CD4-positive, alpha-beta T cell (primary cell): ENCODE data around the gene CADPS. TPM values are rescaled to one million over a fixed set of nuclear protein-coding genes. Genes with fewer than 3 reads are reported as not detected.

Source experiments
- ATAC-seq: fragments of 200-7000 bp; cut with Tn5 transposase; one replicate; pipeline ENCODE4 v1.10.0; 2022; ENCODE audit warnings: mild to moderate bottlenecking; ENCODE audit not compliant: poor library complexity
- CTCF ChIA-PET: fragments of 350-600 bp; sonication (Branson Sonifier 250); formaldehyde crosslinking; loops from one replicate; lab custom pipeline; 2021; ENCODE audit warnings: antibody characterized with exemption, inconsistent platforms; lab: Charles Lee
- POLR2A ChIA-PET: fragments of 350-600 bp; sonication (Branson Sonifier 250); formaldehyde crosslinking; loops from one replicate; lab custom pipeline; 2021; ENCODE audit warnings: antibody characterized with exemption, inconsistent platforms; lab: Charles Lee
- DNase-seq, 14 experiments: peaks; one replicate each; pipeline ENCODE4 v3.0.0-alpha.2; 2013 to 2020; ENCODE audit warnings: mixed read lengths in 2 of 14
- H3K27ac ChIP-seq, 2 donors: one replicate each; pipeline versions ENCODE4 v1.5.1 to v1.7.0; 2013; ENCODE audit warnings: low read length in 2 of 2, low read depth in 1 of 2, mild to moderate bottlenecking in 1 of 2
- H3K27me3 ChIP-seq, 2 experiments: 1 replicate in 1 of 2; 2 replicates in 1 of 2; pipeline versions ENCODE4 v1.6.1 to v1.7.0; 2013; ENCODE audit warnings: low read length in 2 of 2, control low read depth in 1 of 2, mild to moderate bottlenecking in 1 of 2, moderate library complexity in 1 of 2; ENCODE audit not compliant: insufficient read depth in 2 of 2, control insufficient read depth in 1 of 2
- H3K36me3 ChIP-seq: one replicate; pipeline ENCODE4 v1.6.1; 2013; ENCODE audit warnings: low read length, control low read depth; ENCODE audit not compliant: insufficient read depth
- H3K4me1 ChIP-seq: one replicate; pipeline ENCODE4 v1.6.1; 2013; ENCODE audit warnings: low read length, control low read depth; ENCODE audit not compliant: insufficient read depth
- H3K4me3 ChIP-seq: one replicate; pipeline ENCODE4 v1.5.1; 2013; ENCODE audit warnings: mild to moderate bottlenecking, low read length, moderate library complexity
- H3K9me3 ChIP-seq, 2 experiments: 1 replicate in 1 of 2; 2 replicates in 1 of 2; pipeline versions ENCODE4 v1.6.1 to v1.7.0; 2013; ENCODE audit warnings: low read length in 2 of 2, mild to moderate bottlenecking in 2 of 2, control low read depth in 1 of 2, moderate library complexity in 1 of 2; ENCODE audit not compliant: control insufficient read depth in 1 of 2, insufficient read depth in 1 of 2
- H3K27ac Mint-ChIP-seq: one replicate; pipeline ENCODE4 v1.8.0; 2020; ENCODE audit warnings: mixed read lengths
- H3K27me3 Mint-ChIP-seq: one replicate; pipeline ENCODE4 v1.8.0; 2021; ENCODE audit warnings: mixed read lengths
- H3K36me3 Mint-ChIP-seq: one replicate; pipeline ENCODE4 v1.8.0; 2021; ENCODE audit warnings: low read depth, mixed read lengths
- H3K4me1 Mint-ChIP-seq: one replicate; pipeline ENCODE4 v1.8.0; 2021; ENCODE audit warnings: low read depth, mixed read lengths
- H3K4me3 Mint-ChIP-seq: one replicate; pipeline ENCODE4 v1.8.0; 2020; ENCODE audit warnings: mild to moderate bottlenecking, mixed read lengths
- H3K9me3 Mint-ChIP-seq: one replicate; pipeline ENCODE4 v1.8.0; 2020; ENCODE audit warnings: mixed read lengths
- intact Hi-C, 2 experiments: fragments of 100-400 bp; cut with DNase I in 1 of 2; cut with micrococcal nuclease in 1 of 2; formaldehyde crosslinking; loops; one replicate each; pipeline versions ENCODE4 v1.15.1 to v1.9.0; 2023 to 2025; cut with DNase I, micrococcal nuclease
- total RNA-seq, 174 experiments: library from RNA in 2 of 174; stranded (reverse) in 2 of 174; gene quantifications; one replicate each; pipeline ENCODE4 v1.2.3 and lab custom pipeline; 2021 to 2026
- TF ChIP-seq, protein P1 (sequence below): fragments of 200-600 bp; IDR thresholded peaks from one replicate; pipeline ENCODE4 v1.8.0; 2022; ENCODE audit warnings: antibody characterized with exemption, mild to moderate bottlenecking

The CADPS gene
- total RNA-seq, 2 experiments from 2014 or later = not detected

DNA sequence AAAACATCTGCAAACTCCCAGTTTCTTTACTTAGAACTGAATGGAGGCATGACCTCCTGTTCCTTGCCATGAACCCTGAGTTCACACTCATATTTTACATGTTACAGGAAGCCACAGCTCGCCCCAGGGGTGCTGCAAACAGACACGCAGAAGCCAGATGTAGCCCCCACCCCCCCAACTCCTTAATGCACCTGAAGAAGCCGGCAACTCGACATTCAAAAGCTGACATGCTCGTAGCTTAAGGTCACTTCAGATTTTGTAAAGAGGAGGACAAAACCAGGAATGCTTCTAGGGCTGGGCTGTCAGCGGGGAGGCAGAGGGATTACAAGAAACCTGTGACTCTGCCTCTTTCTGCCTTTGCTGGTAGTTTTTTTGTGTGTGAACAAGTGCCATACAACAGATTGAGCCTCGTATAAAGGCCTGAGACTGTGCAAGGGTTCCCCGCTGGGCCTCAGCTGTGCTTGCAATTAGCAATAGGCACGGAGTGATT, 459.9 kb downstream of the CADPS start:
- intact Hi-C loops = no loop called here
- Histone ChIP-seq H3K4me3 (no peak overlapping the region), H3K4me1 (no peaks in the 10 kb centered on the region), H3K27me3 (no peaks in the 10 kb centered on the region), H3K36me3 (no peaks in the 10 kb centered on the region), H3K9me3 (no peaks in the 10 kb centered on the region), H3K27ac (no peak overlapping the region)
- Mint-ChIP-seq H3K4me1 (no peaks in the 10 kb centered on the region), H3K4me3 (no peak overlapping the region), H3K27me3 (peaks cover 15% of the 10 kb centered on the region), H3K36me3 (no peaks in the 10 kb centered on the region), H3K9me3 (no peaks in the 10 kb centered on the region), H3K27ac (no peak overlapping the region)
- CTCF ChIA-PET = no interaction called here
- TF ChIP-seq, protein P1, sequence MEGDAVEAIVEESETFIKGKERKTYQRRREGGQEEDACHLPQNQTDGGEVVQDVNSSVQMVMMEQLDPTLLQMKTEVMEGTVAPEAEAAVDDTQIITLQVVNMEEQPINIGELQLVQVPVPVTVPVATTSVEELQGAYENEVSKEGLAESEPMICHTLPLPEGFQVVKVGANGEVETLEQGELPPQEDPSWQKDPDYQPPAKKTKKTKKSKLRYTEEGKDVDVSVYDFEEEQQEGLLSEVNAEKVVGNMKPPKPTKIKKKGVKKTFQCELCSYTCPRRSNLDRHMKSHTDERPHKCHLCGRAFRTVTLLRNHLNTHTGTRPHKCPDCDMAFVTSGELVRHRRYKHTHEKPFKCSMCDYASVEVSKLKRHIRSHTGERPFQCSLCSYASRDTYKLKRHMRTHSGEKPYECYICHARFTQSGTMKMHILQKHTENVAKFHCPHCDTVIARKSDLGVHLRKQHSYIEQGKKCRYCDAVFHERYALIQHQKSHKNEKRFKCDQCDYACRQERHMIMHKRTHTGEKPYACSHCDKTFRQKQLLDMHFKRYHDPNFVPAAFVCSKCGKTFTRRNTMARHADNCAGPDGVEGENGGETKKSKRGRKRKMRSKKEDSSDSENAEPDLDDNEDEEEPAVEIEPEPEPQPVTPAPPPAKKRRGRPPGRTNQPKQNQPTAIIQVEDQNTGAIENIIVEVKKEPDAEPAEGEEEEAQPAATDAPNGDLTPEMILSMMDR = no peak
- DNase-seq = no peak
- POLR2A ChIA-PET = no interaction called here
- ATAC-seq = no peak

DNA sequence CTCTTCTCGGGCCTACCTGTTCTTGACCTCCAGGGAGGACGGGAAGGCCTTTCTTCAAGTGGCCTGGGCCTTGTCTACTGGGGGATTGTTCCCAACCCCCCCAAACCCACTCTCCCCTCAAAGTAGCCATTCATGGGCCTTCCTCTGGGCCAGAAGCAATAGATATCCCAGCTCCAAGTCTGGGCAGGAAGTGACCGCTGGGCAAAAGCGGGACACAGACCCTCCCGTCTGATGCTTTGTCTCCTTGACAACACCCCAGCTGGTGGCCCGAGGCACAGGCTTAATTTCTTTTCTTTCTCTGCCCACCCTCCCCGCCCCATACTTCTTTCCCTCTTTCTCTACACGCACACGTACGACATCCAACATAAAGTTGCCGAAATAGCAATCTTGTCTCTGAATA, 460.4 kb downstream of the CADPS start:
- no peak overlapping the region for H3K27ac Mint-ChIP-seq
- ATAC-seq (no peak), DNase-seq (no peak)
- no peak overlapping the region for H3K4me3 Mint-ChIP-seq
- Histone ChIP-seq H3K9me3 (no peaks in the 10 kb centered on the region), H3K36me3 (no peaks in the 10 kb centered on the region), H3K27ac (no peak overlapping the region), H3K4me1 (no peaks in the 10 kb centered on the region), H3K4me3 (no peak overlapping the region), H3K27me3 (no peaks in the 10 kb centered on the region)
- POLR2A ChIA-PET = no interaction called here
- CTCF ChIA-PET = no interaction called here
- H3K36me3 Mint-ChIP-seq = no peaks in the 10 kb centered on the region
- H3K9me3 Mint-ChIP-seq = no peaks in the 10 kb centered on the region
- H3K27me3 Mint-ChIP-seq = peaks cover 20% of the 10 kb centered on the region
- TF ChIP-seq, protein P1 = no peak
- intact Hi-C loops = no loop called here
- H3K4me1 Mint-ChIP-seq = no peaks in the 10 kb centered on the region

DNA sequence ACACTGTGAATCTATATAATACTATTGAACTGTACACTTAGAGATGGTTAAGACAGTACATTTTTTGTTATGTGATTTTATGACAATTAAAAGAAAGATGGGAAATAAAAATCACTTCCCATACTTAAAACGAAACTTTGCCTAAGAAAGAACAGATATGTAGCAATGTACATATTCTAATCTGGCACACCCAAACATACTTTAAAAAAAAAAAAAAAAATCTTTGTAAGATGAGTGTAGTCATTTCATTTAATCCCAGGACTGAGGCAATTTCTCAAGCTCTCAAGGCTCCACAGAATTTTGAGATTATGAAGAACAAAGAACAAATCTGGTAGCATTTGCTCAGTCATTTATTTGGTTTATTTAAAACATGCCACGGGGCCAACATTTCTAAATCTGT, 461.5 kb downstream of the CADPS start:
- CTCF ChIA-PET = no interaction called here
- intact Hi-C loops = no loop called here

More for the DNA sequence above, 461.5 kb downstream of the CADPS start:
- H3K27me3 ChIP-seq = no peaks in the 10 kb centered on the region
- H3K27ac Mint-ChIP-seq = no peak overlapping the region
- H3K4me3 ChIP-seq = no peak overlapping the region
- no peaks in the 10 kb centered on the region for H3K36me3 Mint-ChIP-seq
- POLR2A ChIA-PET = no interaction called here
- no peak for DNase-seq
- H3K4me1 Mint-ChIP-seq = no peaks in the 10 kb centered on the region
- TF ChIP-seq, protein P1 = no peak
- no peak overlapping the region for H3K4me3 Mint-ChIP-seq
- no peaks in the 10 kb centered on the region for H3K36me3 ChIP-seq
- no peaks in the 10 kb centered on the region for H3K9me3 ChIP-seq
- no peaks in the 10 kb centered on the region for H3K4me1 ChIP-seq
- no peak for ATAC-seq
- no peaks in the 10 kb centered on the region for H3K9me3 Mint-ChIP-seq
- H3K27me3 Mint-ChIP-seq = peaks cover 21% of the 10 kb centered on the region
- H3K27ac ChIP-seq = no peak overlapping the region
